GM18867 (cell line): ENCODE results near the gene LAMC1.
"Not testable (repeated sequence)": the region's sequence is repeated elsewhere in the genome, so short reads cannot be mapped to it uniquely, and the experiment has no call there.

Source experiments
- ATAC-seq: cut with Tn5 transposase; IDR thresholded peaks from one replicate; pipeline ENCODE4 v1.9.1; 2021; ENCODE audit warnings: mild to moderate bottlenecking, moderate library complexity; ENCODE audit not compliant: unreplicated experiment

Gene LAMC1

GRCh38 chr1:183040547-183040971, 17.3 kb downstream of the LAMC1 start:
- no peak for ATAC-seq

GRCh38 chr1:183043254-183043653, 20.0 kb downstream of the LAMC1 start:
- ATAC-seq, result no peak

- ATAC-seq, result no peak
Measured at GRCh38 chr1:183043872-183044854, 20.9 kb downstream of the LAMC1 start.

GRCh38 chr1:183044893-183045649, 21.9 kb downstream of the LAMC1 start:
- no peak for ATAC-seq

GRCh38 chr1:183048087-183049085, 25.2 kb downstream of the LAMC1 start:
- peak; percentile 98 for ATAC-seq

- ATAC-seq, result no peak
Measured at GRCh38 chr1:183051546-183051945, 28.3 kb downstream of the LAMC1 start.

- no peak for ATAC-seq
Measured at GRCh38 chr1:183052861-183053260, 29.6 kb downstream of the LAMC1 start.

GRCh38 chr1:183058851-183059502, 35.8 kb downstream of the LAMC1 start:
- no peak for ATAC-seq

GRCh38 chr1:183061194-183061593, 38.0 kb downstream of the LAMC1 start:
- no peak for ATAC-seq

- no peak for ATAC-seq
Measured at GRCh38 chr1:183063349-183063748, 40.1 kb downstream of the LAMC1 start.

GRCh38 chr1:183065168-183065706, 42.0 kb downstream of the LAMC1 start:
- ATAC-seq, result no peak

GRCh38 chr1:183066432-183066831, 43.2 kb downstream of the LAMC1 start:
- ATAC-seq, result not testable (repeated sequence)

- ATAC-seq, result no peak
Measured at GRCh38 chr1:183069562-183070216, 46.5 kb downstream of the LAMC1 start.

GRCh38 chr1:183070234-183070922, 47.2 kb downstream of the LAMC1 start:
- ATAC-seq, result no peak

- ATAC-seq, result peak; percentile 85
Measured at GRCh38 chr1:183070923-183071618, 47.9 kb downstream of the LAMC1 start.

GRCh38 chr1:183072595-183072994, 49.4 kb downstream of the LAMC1 start:
- not testable (repeated sequence) for ATAC-seq

- ATAC-seq, result no peak
Measured at GRCh38 chr1:183073320-183073719, 50.1 kb downstream of the LAMC1 start.

GRCh38 chr1:183074215-183074614, 51.0 kb downstream of the LAMC1 start:
- ATAC-seq, result no peak
